Germinal center (tissue), 1 donor: Measurements from ENCODE around the gene BCOR.

ENCODE experiments used
- DNase-seq: peaks from one replicate; pipeline ENCODE4 v3.0.0; 2012; ENCODE audit warnings: mixed read lengths, low spot score

The BCOR gene

DNA sequence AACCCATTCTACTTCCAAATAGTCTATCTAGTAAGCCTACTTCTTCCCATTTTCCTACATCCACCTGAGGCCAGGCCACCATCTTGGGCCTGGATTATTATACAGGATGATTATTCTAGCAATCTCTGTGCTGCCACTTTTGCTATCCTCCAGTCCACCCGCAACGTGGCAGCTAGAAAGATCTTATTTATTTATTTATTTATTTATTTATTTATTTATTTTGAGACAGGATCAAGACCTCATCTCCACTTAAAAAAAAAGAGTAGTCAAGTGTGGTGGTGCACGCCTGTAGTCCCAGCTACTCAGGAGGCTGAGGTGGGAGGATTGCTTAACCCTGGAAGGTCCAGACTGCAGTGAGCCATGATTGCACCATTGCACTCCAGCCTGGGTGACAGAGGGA, 15.2 kb upstream of the BCOR start:
- DNase-seq: no peak

DNA sequence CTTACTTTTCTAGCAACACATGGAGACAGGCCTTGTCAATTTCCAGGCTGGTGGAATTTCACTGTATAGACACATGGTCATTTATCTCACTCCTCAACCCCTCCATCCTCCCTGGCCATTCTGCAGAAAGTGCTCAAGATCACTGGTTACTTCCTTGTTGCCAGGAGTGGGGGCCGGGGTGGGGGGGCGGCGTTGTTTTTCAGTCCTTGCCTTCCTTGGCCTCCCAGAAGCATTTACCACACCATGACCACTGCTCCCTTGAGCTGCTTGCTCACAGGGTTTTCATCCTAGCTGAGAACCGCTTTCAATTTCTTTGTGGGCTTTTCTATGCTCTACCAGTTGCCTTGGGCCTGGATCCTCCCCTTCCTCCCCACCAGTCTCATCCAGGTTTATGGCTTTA, 14.1 kb upstream of the BCOR start:
- no peak for DNase-seq

DNA sequence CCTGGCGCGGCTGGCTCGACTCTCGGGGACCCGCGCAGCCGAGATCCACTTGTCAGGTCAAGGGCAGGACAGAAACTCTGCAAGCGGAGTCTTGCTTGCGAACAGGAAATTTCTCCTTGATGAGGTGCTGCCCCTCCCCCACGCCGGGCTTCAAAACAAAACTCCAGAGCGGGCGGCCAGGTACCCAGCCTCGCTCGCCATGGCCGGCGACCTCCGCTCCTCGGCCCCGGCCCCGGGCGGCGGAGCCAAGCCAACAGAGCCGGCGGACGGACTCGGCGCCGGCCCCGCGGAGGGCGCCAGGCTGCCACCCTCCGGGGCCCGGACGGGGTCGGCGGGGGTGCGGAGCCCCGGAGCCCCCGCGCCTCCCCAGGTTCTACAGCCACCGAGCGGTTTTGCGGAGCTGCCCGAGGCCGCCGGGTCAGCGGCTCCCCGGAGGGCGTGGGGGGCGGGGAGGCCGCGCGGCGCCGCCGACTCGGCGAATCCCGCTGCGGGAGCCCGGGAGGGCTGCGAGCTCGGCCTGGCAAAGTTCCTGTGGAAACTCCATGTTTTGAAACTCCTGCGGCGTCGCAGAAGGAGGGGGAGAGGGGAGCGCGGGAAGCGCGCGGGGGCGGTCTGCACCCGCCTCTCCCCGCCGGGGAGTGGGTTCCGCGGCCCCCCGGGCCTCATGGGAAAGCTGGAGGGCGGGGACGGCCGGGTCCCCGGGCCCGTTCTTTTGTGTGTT, 11.7 kb upstream of the BCOR start:
- no peak for DNase-seq

DNA sequence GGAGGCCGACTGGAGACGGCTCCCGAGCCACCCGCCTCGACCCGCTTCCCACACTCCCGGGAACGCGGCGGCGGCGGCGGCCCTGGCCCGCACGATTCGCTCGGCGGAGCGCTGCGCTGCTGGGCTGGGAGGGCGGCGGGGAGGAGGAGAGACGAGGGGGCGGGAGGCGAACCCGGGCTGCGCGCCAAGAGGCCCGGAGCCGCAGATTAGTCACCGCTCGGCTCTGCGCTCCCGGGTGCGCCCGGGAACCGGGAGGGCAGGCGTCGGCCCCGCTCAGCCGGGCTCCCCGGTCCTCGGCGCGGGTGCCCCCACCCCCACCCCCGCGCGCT, 11.2 kb upstream of the BCOR start:
- no peak for DNase-seq

GRCh38 chrX:40108162-40108958, 10.6 kb upstream of the BCOR start:
- DNase-seq: no peak

- DNase-seq: no peak
These were observed 9.8 kb upstream of the BCOR start for GRCh38 chrX:40107291-40108161.

- no peak for DNase-seq
These were observed 9.0 kb upstream of the BCOR start for GRCh38 chrX:40106676-40107290.

- no peak for DNase-seq
These were observed 8.3 kb upstream of the BCOR start for GRCh38 chrX:40105835-40106675.

DNA sequence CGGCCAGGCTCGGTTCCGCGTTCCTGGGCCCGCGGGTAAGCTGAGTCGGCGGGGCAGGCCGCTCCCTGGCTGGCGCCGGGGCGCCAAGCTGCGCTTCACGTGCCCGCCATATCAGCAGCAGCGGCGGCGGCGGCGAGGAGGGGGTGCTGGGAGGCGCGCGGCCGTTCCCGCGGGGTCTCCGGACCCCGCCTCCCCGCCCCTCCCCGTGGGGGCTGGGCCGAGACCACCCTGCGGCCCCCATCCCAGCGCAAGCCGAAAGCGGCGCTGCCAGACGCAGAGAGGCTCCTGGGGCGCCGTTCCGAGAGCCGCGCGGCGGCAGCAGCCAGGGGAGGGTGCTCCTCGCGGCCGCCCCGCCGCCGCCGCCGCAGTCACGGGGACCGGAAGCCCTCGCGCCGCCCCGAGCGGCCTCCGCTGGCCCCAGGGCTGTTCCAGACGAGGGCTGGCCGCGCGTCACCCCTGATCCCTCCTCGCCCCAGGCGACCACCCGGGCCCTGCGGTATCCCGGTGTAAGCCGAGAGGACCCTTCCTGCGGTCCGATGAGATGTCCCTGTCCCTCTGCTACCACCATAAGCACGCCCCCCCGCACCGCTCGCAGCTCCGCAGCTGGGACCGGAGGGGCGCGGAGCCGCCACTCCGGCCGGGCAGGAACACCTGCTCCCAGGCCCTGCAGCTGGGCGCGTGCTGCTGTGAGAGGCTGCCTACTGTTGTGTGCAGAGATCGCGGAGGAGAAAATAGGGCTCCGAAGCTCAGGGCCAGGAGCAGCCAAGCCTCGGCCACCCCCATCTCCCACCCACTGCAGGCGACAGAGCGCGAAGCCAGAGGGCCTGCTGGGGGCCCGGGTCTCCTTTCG, 7.5 kb upstream of the BCOR start:
- DNase-seq: no peak

- DNase-seq: no peak
These were observed 6.8 kb upstream of the BCOR start for GRCh38 chrX:40104630-40104984.

- DNase-seq: no peak
These were observed 6.0 kb upstream of the BCOR start for GRCh38 chrX:40103565-40104323.

DNA sequence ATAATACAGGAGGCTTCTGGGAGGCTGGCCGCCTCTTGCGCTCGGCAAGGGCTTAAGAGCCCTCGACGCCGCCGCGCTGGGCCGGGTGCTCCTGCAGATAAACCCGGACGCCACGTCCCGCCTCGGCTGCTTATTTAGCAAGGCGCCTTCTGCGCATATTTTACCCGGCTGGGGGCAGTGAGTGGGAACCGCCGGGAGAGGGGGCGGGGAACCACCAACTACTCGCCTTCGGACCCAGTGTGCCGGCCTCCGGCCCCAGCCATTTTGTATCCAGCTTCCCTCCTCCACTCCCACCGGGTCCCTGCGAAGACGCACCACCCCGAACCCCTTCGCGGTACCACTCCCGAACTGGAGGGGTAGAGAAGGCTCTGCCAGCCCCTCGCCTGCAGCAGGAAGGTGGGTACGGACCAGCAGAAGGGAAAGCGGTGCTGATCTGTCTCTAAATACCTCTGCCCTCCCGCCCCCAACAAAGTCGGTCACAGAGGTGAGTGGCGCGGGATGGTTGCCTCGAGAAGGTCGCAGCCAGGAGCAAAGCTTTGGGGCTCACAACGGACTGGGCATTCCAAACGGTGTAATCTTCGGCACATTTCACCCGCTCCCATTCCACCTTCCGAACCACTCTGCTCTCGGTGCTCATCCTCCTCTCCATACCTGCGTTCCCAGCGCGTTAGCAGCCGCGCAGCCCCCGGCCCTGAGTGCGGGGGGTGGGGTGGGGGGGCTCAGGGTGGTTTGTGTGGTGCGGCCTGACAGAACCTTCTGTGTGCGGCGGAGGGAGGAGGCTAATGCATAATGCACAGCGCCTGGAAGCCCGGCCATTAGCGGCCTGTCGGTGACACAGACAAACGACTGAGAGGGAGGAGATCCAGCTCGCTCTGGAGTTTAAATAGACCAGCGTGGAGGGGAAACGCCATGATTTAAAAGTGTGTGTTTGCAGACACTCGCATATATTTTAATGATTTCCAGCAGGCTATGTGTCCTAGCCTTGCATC, 4.9 kb upstream of the BCOR start:
- DNase-seq: no peak

- no peak for DNase-seq
These were observed 3.7 kb upstream of the BCOR start for GRCh38 chrX:40101430-40101802.

DNA sequence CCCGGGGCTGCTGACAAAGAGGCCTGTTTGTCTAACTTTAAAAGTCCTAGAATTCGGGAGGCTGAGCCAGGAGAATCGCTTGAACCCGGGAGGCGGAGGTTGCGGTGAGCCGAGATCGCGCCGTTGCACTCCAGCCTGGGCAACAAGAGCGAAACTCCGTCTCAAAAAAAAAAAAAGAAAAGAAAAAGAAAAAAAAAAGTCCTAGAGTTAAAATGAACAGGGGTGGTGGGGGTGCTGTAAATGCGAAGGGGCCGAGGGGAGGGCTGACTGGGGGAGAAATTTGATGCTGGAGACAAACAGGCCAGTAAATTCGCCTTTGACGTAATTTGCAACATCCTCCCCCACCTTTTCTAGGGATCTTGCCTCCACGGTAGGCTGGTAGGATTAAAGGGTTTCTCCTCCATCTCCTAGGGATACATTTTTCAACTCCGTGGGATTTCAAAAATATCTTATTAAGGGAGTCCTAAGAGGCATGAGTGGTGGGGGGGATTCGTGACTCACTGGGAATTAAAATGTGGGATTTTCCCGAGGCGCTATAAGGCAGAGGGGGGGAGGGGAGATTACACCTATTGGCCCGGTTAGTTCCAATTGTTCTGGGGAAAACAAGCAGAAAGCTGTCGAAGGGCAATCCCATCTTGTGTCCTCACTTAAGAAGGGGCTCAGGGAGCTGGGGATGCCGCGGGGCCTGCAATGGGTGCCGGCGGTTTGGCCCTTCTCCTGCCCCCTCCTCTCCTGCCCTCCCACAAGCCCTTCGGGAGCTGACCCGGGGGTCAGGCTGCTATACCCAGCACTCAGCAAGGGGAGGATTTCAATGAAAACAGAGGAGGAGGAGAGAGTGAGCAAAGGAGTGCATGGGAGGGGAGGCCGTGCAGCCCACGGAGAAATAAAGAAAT, 3.0 kb upstream of the BCOR start:
- no peak for DNase-seq

DNA sequence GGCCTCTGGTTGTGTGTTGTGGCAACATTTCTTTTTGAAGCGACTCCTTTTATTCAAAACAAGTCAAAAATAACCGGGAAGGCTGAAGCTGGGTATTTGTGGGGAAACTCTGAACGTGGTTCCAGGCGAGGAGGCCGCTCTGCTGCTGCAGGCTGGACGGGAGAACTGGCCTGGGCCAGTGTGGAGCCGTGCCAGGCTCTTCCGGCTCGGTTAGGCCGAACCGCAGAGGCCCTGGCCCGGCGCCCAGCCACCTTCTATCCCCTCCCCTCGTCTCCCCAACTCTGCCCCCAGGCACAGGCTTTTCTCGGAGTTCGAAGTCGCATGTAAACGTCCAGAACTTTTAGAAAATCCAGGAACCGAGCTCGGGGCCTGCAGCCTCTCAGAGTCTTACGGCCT, 2.4 kb upstream of the BCOR start:
- no peak for DNase-seq

GRCh38 chrX:40099055-40099958, 1.5 kb upstream of the BCOR start:
- no peak for DNase-seq
